Measurements from ENCODE around the gene KHNYN.

Gene KHNYN

DNA sequence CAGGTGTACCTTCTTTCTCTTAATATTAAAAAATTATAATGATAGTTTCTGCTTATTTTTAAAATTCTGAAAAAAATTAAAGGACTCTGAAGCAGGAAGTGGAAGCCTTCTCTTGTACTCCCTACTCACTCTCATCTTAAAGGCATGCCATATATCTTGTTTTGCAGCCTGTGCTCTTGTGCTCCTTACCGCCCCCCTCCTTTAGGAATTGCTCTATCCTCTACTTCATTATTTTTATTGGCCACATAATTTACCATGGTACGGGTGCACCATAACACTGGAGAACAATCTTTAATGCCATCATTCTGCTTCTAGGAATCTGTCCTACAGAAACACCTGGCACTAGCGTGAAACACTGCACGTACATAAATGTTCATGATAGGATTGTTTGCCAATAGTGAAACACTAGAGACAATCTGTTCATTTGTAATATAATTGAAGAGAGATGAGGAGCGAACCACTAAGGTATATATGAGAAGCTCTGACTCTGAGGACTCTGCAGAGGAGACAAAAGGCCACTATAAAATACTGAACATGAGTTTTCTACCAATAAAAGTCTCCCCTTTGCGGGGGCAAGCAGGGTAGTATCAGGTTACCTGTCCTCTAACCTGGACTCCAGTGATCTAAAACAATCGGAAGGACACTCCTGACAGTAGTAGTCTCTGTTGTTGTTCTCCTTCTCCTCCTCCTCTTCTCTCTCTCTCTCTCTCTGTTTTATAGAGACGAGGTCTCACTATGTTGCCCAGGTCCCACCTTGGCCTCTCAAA, 37.2 kb upstream of the KHNYN start:
- TF ChIP-seq, protein P1, sequence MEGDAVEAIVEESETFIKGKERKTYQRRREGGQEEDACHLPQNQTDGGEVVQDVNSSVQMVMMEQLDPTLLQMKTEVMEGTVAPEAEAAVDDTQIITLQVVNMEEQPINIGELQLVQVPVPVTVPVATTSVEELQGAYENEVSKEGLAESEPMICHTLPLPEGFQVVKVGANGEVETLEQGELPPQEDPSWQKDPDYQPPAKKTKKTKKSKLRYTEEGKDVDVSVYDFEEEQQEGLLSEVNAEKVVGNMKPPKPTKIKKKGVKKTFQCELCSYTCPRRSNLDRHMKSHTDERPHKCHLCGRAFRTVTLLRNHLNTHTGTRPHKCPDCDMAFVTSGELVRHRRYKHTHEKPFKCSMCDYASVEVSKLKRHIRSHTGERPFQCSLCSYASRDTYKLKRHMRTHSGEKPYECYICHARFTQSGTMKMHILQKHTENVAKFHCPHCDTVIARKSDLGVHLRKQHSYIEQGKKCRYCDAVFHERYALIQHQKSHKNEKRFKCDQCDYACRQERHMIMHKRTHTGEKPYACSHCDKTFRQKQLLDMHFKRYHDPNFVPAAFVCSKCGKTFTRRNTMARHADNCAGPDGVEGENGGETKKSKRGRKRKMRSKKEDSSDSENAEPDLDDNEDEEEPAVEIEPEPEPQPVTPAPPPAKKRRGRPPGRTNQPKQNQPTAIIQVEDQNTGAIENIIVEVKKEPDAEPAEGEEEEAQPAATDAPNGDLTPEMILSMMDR (IDR thresholded peaks at IDR 0.05; ENCODE audit: insufficient read depth, low read length, poor library complexity, severe bottlenecking): no peak
- H3K4me3 ChIP-seq (replicated peaks; ENCODE audit: low read depth, low read length): no peak overlapping the region
- H3K27me3 ChIP-seq (replicated peaks; ENCODE audit: control insufficient read depth, insufficient read depth, low read length): no peaks in the 10 kb centered on the region; the same call in 1 of the 2 replicates
- H3K36me3 ChIP-seq (ENCODE audit: control insufficient read depth, insufficient read depth, low read length): no peaks in the 10 kb centered on the region
- no peak for DNase-seq (ENCODE audit: extremely low read depth, insufficient read length)

DNA sequence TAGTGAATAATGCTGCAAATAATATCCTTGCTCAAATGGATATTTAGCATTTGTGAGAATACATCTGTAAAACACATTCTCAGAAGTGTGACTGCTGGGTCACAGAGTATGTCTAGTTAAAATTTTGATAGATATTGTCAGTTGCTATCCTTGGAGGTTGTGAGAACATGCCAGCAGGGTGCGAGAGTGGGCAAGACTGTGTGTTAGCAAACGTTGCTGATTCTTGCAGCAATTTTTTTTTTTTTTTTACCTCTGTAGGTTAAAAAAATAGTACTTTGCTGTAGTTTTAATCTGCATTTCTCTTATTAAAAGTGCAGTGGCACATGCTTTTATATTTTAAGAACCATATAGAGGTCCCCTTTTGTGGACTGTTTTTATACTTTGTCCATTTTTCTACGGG, 35.5 kb upstream of the KHNYN start:
- TF ChIP-seq, protein P1 (IDR thresholded peaks at IDR 0.05; ENCODE audit: insufficient read depth, low read length, poor library complexity, severe bottlenecking): no peak
- no peak for DNase-seq (ENCODE audit: extremely low read depth, insufficient read length)
- H3K4me3 ChIP-seq (replicated peaks; ENCODE audit: low read depth, low read length): no peak overlapping the region
- no peaks in the 10 kb centered on the region; the same call in none of the 2 replicates for H3K27me3 ChIP-seq (replicated peaks; ENCODE audit: control insufficient read depth, insufficient read depth, low read length)
- no peaks in the 10 kb centered on the region for H3K36me3 ChIP-seq (ENCODE audit: control insufficient read depth, insufficient read depth, low read length)

DNA sequence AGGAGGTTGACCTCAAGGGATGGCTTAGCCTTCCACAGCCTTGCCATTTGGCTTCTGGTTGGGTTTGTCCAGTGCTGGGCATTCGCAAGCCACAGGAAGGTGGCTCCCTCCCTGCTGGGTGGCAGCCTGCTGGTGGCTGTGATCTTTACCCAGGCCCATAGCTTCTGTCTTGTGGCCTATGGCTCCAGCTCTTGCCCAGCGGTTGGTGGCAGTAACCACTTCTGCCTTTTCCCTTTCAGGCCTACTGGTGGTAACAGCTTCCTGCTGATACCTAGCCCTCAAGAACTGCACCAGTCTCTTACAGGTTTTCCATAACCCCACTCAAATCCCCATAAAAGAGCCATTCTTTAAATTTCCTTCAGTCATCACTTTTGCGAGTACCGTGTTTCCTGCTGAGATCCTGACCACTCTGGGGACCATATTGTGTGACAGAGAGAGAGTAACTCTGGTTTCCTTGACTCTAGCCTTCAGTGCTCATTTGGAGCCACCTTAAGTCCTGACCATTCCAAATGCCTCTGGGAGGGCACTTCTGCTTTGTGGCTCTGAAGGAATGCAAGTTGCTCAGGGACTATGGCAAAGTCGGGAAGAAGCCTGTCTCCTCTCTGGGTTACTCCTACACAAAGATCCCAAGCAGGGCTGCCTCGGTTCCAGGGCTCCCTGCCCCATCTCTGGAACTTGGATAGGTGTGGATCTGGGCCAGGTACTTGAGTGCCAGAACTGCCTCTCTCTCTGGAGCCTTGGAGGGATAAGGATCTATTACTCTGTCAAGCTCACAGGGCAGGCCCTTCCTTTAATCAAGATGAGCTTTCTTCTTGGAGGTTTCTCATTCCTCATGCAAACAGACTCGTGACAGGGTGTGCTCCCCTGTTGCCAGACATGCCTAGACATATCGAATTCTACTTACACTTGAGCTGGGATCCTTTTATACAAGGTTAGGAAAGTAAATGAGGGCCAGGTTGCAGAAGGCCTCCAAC, 33.9 kb upstream of the KHNYN start:
- H3K4me3 ChIP-seq (replicated peaks; ENCODE audit: low read depth, low read length): no peak overlapping the region
- H3K36me3 ChIP-seq (ENCODE audit: control insufficient read depth, insufficient read depth, low read length): no peaks in the 10 kb centered on the region
- TF ChIP-seq, protein P1 (IDR thresholded peaks at IDR 0.05; ENCODE audit: insufficient read depth, low read length, poor library complexity, severe bottlenecking): no peak
- peaks cover 1% of the 10 kb centered on the region for H3K27me3 ChIP-seq (replicated peaks; ENCODE audit: control insufficient read depth, insufficient read depth, low read length)
- no peak for DNase-seq (ENCODE audit: extremely low read depth, insufficient read length)

DNA sequence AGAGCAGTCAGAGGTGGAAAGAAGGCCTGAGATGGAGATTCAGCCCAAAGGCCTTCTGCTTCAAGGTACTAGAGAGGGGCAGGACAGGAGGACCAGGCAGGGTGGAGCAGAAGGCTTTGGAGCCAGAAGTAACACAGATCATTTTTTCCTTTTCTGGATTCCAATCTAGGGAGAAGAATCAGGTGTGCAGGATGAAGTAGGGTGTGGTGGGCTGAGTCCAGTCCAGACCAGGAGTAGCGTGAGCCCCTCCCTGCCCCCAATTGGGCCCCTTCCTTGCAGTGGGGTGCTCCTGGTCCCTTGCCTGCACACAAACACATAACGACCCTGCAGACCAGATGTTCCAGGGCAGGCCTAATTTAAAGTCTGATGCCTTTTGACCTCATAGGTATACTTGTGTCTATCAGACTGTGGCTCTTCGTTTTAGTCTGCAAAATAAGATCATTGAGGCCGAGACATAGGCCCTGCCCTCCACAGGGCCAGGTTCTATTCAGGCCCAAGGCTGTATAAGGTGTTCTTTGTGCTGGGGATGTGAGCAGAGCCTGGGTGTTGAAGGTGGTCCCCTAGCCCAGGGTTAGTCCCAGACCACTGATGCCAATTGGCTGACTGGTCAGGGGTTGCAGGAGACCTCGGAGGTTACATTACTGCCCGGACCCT, 32.0 kb upstream of the KHNYN start:
- Histone ChIP-seq H3K36me3 (ENCODE audit: control insufficient read depth, insufficient read depth, low read length) (no peaks in the 10 kb centered on the region), H3K4me3 (replicated peaks; ENCODE audit: low read depth, low read length) (no peak overlapping the region), H3K27me3 (replicated peaks; ENCODE audit: control insufficient read depth, insufficient read depth, low read length) (peaks cover 1% of the 10 kb centered on the region)
- no peak for DNase-seq (ENCODE audit: extremely low read depth, insufficient read length)
- TF ChIP-seq, protein P1 (IDR thresholded peaks at IDR 0.05; ENCODE audit: insufficient read depth, low read length, poor library complexity, severe bottlenecking): no peak

DNA sequence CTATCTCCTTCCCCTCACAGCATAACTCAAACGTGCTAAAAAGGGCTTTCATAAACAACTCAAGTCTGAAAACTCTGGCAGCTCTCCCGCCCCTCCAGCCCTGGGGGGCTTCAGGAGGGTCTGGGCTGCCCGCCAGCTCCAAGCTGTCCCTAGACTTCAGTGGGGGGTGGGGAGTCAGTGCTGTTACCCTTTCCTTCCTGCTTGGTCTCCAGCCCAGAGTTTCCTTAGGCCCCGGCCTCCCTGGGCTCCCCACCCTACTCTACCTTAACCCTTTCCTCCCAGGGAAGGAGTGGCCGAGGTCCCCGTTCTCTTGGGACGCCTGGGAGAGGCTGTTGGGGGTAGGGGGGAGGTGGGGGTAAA, 31.5 kb upstream of the KHNYN start:
- no peak overlapping the region for H3K4me3 ChIP-seq (replicated peaks; ENCODE audit: low read depth, low read length)
- DNase-seq (ENCODE audit: extremely low read depth, insufficient read length): no peak
- peaks cover 1% of the 10 kb centered on the region for H3K27me3 ChIP-seq (replicated peaks; ENCODE audit: control insufficient read depth, insufficient read depth, low read length)
- H3K36me3 ChIP-seq (ENCODE audit: control insufficient read depth, insufficient read depth, low read length): no peaks in the 10 kb centered on the region
- TF ChIP-seq, protein P1 (IDR thresholded peaks at IDR 0.05; ENCODE audit: insufficient read depth, low read length, poor library complexity, severe bottlenecking): no peak

All from GM06990 (cell line).